HG02938 (cell line): ENCODE data around the gene ATP6V1E1.
"Not testable (repeated sequence)": the region's sequence is repeated elsewhere in the genome, so short reads cannot be mapped to it uniquely, and the experiment has no call there.

ENCODE experiments used
- ATAC-seq: cut with Tn5 transposase; IDR thresholded peaks from one replicate; pipeline ENCODE4 v1.9.1; 2021; ENCODE audit warnings: mild to moderate bottlenecking, moderate library complexity; ENCODE audit not compliant: unreplicated experiment

Gene ATP6V1E1

GRCh38 chr22:17583151-17583550 is 45.4 kb downstream of the ATP6V1E1 start:
- ATAC-seq, result no peak

- ATAC-seq, result no peak
Measured at GRCh38 chr22:17581631-17582030, 46.9 kb downstream of the ATP6V1E1 start.

GRCh38 chr22:17581056-17581455 is 47.5 kb downstream of the ATP6V1E1 start:
- ATAC-seq, result no peak

GRCh38 chr22:17580441-17581031 is 48.0 kb downstream of the ATP6V1E1 start:
- no peak for ATAC-seq

- no peak for ATAC-seq
Measured at GRCh38 chr22:17579535-17579981, 49.0 kb downstream of the ATP6V1E1 start.

- ATAC-seq, result no peak
Measured at GRCh38 chr22:17578136-17578754, 50.3 kb downstream of the ATP6V1E1 start.

GRCh38 chr22:17576470-17576869 is 52.1 kb downstream of the ATP6V1E1 start:
- ATAC-seq, result no peak

- ATAC-seq, result no peak
Measured at GRCh38 chr22:17575681-17576080, 52.9 kb downstream of the ATP6V1E1 start.

GRCh38 chr22:17575151-17575550 is 53.4 kb downstream of the ATP6V1E1 start:
- ATAC-seq, result no peak

- ATAC-seq, result no peak
Measured at GRCh38 chr22:17570851-17571631, 57.5 kb downstream of the ATP6V1E1 start.

GRCh38 chr22:17569971-17570511 is 58.5 kb downstream of the ATP6V1E1 start:
- no peak for ATAC-seq

GRCh38 chr22:17566776-17567175 is 61.8 kb downstream of the ATP6V1E1 start:
- no peak for ATAC-seq

- not testable (repeated sequence) for ATAC-seq
Measured at GRCh38 chr22:17566016-17566687, 62.4 kb downstream of the ATP6V1E1 start.

- no peak for ATAC-seq
Measured at GRCh38 chr22:17563936-17564391, 64.6 kb downstream of the ATP6V1E1 start.

- ATAC-seq, result no peak
Measured at GRCh38 chr22:17562906-17563870, 65.4 kb downstream of the ATP6V1E1 start, which contains the start of gene SLC25A18. SLC25A18 (plus strand) TSS chr22:17563498; CDS start chr22:17579945, 16,447 bp downstream.

GRCh38 chr22:17559188-17559587 is 69.4 kb downstream of the ATP6V1E1 start:
- ATAC-seq, result no peak

- ATAC-seq, result no peak
Measured at GRCh38 chr22:17554814-17555213, 73.7 kb downstream of the ATP6V1E1 start.

GRCh38 chr22:17552737-17553136 is 75.8 kb downstream of the ATP6V1E1 start:
- no peak for ATAC-seq

GRCh38 chr22:17549655-17550054 is 78.9 kb downstream of the ATP6V1E1 start:
- ATAC-seq, result no peak

- no peak for ATAC-seq
Measured at GRCh38 chr22:17549183-17549582, 79.4 kb downstream of the ATP6V1E1 start.
